Measurements from ENCODE around the gene MNT. TPM values are rescaled to one million over a fixed set of nuclear protein-coding genes. Genes with fewer than 3 reads are reported as not detected.
"Not testable (repeated sequence)": the region's sequence is repeated elsewhere in the genome, so short reads cannot be mapped to it uniquely, and the experiment has no call there.

MNT gene
- total and polyA plus RNA-seq, 9 of the 15 experiments (the other 6 are each of a cell fraction or from before 2014, with no cell fraction given): 0.18 to 23.8 (median 5.3) TPM

DNA sequence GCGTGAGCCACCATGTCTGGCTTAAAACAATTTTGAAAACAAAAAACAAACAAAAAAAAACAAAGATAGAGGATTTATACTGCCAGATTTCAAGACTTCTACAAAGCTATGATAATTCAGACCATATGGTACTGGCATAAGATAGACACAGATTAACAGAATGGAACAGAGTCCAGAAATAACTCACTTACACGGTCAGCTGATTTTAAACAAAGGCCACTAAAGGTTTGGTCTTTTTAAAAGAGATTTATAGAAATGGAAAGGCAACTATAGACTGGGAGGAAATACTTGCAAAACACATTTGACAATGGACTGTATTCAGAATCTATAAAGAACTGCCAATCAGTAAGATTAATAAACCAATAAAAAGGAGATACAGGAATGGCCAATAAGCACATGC, 48.6 kb upstream of the MNT start (continued):
- TF ChIP-seq, protein P1, sequence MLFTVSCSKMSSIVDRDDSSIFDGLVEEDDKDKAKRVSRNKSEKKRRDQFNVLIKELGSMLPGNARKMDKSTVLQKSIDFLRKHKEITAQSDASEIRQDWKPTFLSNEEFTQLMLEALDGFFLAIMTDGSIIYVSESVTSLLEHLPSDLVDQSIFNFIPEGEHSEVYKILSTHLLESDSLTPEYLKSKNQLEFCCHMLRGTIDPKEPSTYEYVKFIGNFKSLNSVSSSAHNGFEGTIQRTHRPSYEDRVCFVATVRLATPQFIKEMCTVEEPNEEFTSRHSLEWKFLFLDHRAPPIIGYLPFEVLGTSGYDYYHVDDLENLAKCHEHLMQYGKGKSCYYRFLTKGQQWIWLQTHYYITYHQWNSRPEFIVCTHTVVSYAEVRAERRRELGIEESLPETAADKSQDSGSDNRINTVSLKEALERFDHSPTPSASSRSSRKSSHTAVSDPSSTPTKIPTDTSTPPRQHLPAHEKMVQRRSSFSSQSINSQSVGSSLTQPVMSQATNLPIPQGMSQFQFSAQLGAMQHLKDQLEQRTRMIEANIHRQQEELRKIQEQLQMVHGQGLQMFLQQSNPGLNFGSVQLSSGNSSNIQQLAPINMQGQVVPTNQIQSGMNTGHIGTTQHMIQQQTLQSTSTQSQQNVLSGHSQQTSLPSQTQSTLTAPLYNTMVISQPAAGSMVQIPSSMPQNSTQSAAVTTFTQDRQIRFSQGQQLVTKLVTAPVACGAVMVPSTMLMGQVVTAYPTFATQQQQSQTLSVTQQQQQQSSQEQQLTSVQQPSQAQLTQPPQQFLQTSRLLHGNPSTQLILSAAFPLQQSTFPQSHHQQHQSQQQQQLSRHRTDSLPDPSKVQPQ (CRISPR knock-in tag; IDR thresholded peaks at IDR 0.05; ENCODE audit: borderline replicate concordance): no peak
- TF ChIP-seq, protein P2, sequence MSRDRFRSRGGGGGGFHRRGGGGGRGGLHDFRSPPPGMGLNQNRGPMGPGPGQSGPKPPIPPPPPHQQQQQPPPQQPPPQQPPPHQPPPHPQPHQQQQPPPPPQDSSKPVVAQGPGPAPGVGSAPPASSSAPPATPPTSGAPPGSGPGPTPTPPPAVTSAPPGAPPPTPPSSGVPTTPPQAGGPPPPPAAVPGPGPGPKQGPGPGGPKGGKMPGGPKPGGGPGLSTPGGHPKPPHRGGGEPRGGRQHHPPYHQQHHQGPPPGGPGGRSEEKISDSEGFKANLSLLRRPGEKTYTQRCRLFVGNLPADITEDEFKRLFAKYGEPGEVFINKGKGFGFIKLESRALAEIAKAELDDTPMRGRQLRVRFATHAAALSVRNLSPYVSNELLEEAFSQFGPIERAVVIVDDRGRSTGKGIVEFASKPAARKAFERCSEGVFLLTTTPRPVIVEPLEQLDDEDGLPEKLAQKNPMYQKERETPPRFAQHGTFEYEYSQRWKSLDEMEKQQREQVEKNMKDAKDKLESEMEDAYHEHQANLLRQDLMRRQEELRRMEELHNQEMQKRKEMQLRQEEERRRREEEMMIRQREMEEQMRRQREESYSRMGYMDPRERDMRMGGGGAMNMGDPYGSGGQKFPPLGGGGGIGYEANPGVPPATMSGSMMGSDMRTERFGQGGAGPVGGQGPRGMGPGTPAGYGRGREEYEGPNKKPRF (IDR thresholded peaks at IDR 0.05; ENCODE audit: low read depth, low read length): no peak
- no peak for TF ChIP-seq POLR2G (IDR thresholded peaks at IDR 0.05; ENCODE audit: low read depth, low read length)
- TF ChIP-seq, protein P3, sequence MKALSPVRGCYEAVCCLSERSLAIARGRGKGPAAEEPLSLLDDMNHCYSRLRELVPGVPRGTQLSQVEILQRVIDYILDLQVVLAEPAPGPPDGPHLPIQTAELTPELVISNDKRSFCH (CRISPR knock-in tag; IDR thresholded peaks at IDR 0.05): no peak
- TF ChIP-seq, protein P3 (tag; IDR thresholded peaks at IDR 0.05): no peak
- no peak for TF ChIP-seq ERF (CRISPR knock-in tag; IDR thresholded peaks at IDR 0.05)
- no peak for TF ChIP-seq ZNF436 (CRISPR knock-in tag; IDR thresholded peaks at IDR 0.05)
- TF ChIP-seq SAFB2 (IDR thresholded peaks at IDR 0.05; ENCODE audit: borderline replicate concordance, low read depth, low read length, severe bottlenecking): no peak

DNA sequence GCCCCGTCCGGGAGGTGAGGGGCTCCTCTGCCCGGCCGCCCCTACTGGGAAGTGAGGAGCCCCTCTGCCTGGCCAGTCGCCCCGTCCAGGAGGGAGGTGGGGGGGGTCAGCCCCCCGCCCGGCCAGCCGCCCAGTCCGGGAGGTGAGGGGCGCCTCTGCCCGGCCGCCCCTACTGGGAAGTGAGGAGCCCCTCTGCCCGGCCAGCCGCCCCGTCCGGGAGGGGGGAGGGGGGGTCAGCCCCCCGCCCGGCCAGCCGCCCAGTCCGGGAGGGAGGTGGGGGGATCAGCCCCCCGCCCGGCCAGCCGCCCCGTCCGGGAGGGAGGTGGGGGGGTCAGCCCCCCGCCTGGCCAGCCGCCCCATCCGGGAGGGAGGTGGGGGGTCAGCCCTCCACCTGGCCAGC, 46.6 kb upstream of the MNT start:
- intact Hi-C loops (cut with micrococcal nuclease); H4K20me1 ChIP-seq (replicated peaks; ENCODE audit: control insufficient read depth, insufficient read depth, low read length); H3K9me3 ChIP-seq (replicated peaks; ENCODE audit: control insufficient read depth, insufficient read depth, low read depth, low read length); ATAC-seq; H3K4me3 ChIP-seq; FAIRE-seq; H2AFZ ChIP-seq (ENCODE audit: low read depth, low read length); in situ Hi-C loops (cut with MboI); POLR2A ChIA-PET; BruUV-seq (replicated peaks); H3K9ac ChIP-seq (ENCODE audit: insufficient read depth in 1 of 2, low read depth in 2 of 2, low read length in 2 of 2); H3K27ac ChIP-seq (ENCODE audit: extremely low read depth, low read depth, low read length); CTCF ChIA-PET (ENCODE audit: low intra/inter-chr PET ratio); H3K36me3 ChIP-seq (ENCODE audit: control insufficient read depth, insufficient read depth, low read length); DNase-seq (ENCODE audit: extremely low read depth in 1 of 4, low spot score in 3 of 4); H3K9me1 ChIP-seq (ENCODE audit: control insufficient read depth, insufficient read depth, low read length); H3K79me2 ChIP-seq (ENCODE audit: control insufficient read depth, insufficient read depth, low read length); H3K4me2 ChIP-seq (ENCODE audit: insufficient read depth, low read length); H3K27me3 ChIP-seq (ENCODE audit: control insufficient read depth in 2 of 2, insufficient read depth in 2 of 2, low read length in 2 of 2); H3K4me1 ChIP-seq (replicated peaks in 1 of 2; ENCODE audit: control insufficient read depth in 2 of 2, insufficient read depth in 2 of 2, low read length in 2 of 2): not testable (repeated sequence)
- WGBS (ENCODE audit: insufficient coverage, low coverage, missing lambda C conversion rate): no CpG with 5 or more reads among the region's 29 CpGs

All from K562 (cell line).